ENCODE data around the gene GSE1. TPM values are rescaled to one million over a fixed set of nuclear protein-coding genes. Genes with fewer than 3 reads are reported as not detected.
A peak's percentile ranks its signal among the peaks of the same experiment; 100 is the strongest.

Gene GSE1
- total and polyA plus RNA-seq, 2 of the 13 experiments (the other 11 are each of a cell fraction or from before 2014, with no cell fraction given) = 16.1 to 31.2 TPM

GRCh38 chr16:85610059-85610445 is 3.1 kb upstream of the GSE1 start (continued):
- TF ChIP-seq ZNF180 (CRISPR knock-in tag; IDR thresholded peaks at IDR 0.05; ENCODE audit: borderline replicate concordance, low read depth) (0 out of 2 replicates have a peak, but pooled peaks have one; percentile 63), BRD4 (CRISPR knock-in tag; IDR thresholded peaks at IDR 0.05) (0 out of 2 replicates have a peak, but pooled peaks have one; percentile 7), ONECUT2 (CRISPR knock-in tag; IDR thresholded peaks at IDR 0.05) (no peak), ZNF639 (CRISPR knock-in tag; conservative IDR thresholded peaks at IDR 0.05) (0 out of 2 replicates have a peak, but pooled peaks have one; percentile 16), ZFP41 (CRISPR knock-in tag; IDR thresholded peaks at IDR 0.05; ENCODE audit: borderline replicate concordance) (no peak), ZNF138 (CRISPR knock-in tag; IDR thresholded peaks at IDR 0.05; ENCODE audit: low read depth) (0 out of 2 replicates have a peak, but pooled peaks have one; percentile 27), DBP (CRISPR knock-in tag; IDR thresholded peaks at IDR 0.05; ENCODE audit: not compliant biosample characterization) (peak; percentile 44), ZBTB21 (CRISPR knock-in tag; IDR thresholded peaks at IDR 0.05) (no peak), EEA1 (CRISPR knock-in tag; IDR thresholded peaks at IDR 0.05; ENCODE audit: borderline replicate concordance) (peak; percentile 16; the same call in 1 of the 2 replicates), ZNF292 (CRISPR knock-in tag; IDR thresholded peaks at IDR 0.05; ENCODE audit: borderline replicate concordance, low read depth) (0 out of 2 replicates have a peak, but pooled peaks have one; percentile 5), ZNF788 (CRISPR knock-in tag; IDR thresholded peaks at IDR 0.05; ENCODE audit: borderline replicate concordance) (0 out of 2 replicates have a peak, but pooled peaks have one; percentile 20), ZNF782 (CRISPR knock-in tag; IDR thresholded peaks at IDR 0.05; ENCODE audit: borderline replicate concordance) (no peak), SP4 (CRISPR knock-in tag; IDR thresholded peaks at IDR 0.05) (0 out of 2 replicates have a peak, but pooled peaks have one; percentile 45), ZNF674 (CRISPR knock-in tag; IDR thresholded peaks at IDR 0.05; ENCODE audit: low read depth) (0 out of 2 replicates have a peak, but pooled peaks have one; percentile 31), ZNF75D (CRISPR knock-in tag; IDR thresholded peaks at IDR 0.05; ENCODE audit: borderline replicate concordance) (peak; percentile 22; the same call in 1 of the 2 replicates), ZNF772 (CRISPR knock-in tag; IDR thresholded peaks at IDR 0.05) (peak; percentile 71), ZSCAN21 (CRISPR knock-in tag; IDR thresholded peaks at IDR 0.05; ENCODE audit: borderline replicate concordance) (peak; percentile 30; the same call in 1 of the 2 replicates), EED (CRISPR knock-in tag; IDR thresholded peaks at IDR 0.05) (peak; percentile 34; the same call in 1 of the 2 replicates), ZNF572 (CRISPR knock-in tag; IDR thresholded peaks at IDR 0.05) (0 out of 2 replicates have a peak, but pooled peaks have one; percentile 70), NONO (IDR thresholded peaks at IDR 0.05) (no peak), NONO (CRISPR knock-in tag; conservative IDR thresholded peaks at IDR 0.05) (0 out of 2 replicates have a peak, but pooled peaks have one; percentile 12), MXD4 (CRISPR knock-in tag; IDR thresholded peaks at IDR 0.05) (no peak), ZNF253 (CRISPR knock-in tag; IDR thresholded peaks at IDR 0.05; ENCODE audit: borderline replicate concordance) (peak; percentile 26; the same call in 1 of the 2 replicates)
